ENCODE results near the gene PTH2R. TPM values are rescaled to one million over a fixed set of nuclear protein-coding genes. Genes with fewer than 3 reads are reported as not detected.
"Not testable (repeated sequence)": the region's sequence is repeated elsewhere in the genome, so short reads cannot be mapped to it uniquely, and the experiment has no call there.

The PTH2R gene
- total RNA-seq, 2 donors from 2014 or later = not detected

DNA sequence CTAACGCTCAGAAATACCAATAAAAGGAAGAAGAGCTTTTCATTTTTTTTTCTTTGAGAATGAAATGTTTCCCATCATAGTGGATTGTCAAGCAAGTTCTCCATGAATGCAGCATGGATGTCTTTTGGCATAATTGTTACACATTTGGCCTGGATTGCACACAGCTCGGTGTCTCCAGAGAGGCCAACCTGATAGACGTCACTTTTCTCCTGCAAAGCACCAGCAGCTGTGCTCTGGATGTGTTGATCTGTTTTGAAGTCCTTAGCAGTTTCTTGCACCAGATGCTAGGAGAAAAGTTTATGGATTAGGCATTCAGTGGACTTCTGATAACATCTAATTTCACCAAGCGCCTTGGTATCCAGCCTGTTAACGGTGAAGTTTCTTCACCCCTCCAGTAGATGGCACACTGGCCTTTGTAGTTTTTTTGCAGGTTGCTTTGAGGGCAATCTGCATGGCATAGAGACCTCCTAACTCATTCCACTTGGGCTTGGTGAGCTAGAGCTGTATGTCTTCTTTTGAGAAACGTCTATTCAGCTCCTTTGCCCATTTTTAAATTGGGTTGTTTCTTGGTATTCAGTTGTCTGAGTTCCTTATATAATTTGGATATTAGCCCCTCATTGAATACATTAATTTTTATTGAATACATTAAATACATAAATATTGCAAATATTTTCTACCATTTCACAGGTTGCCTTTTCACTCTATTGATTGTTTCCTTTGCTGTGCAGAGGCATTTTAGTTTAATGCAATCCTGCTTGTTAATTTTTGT is 59.7 kb downstream of the PTH2R start:
- H3K4me1 ChIP-seq = no peaks in the 10 kb centered on the region
- no peaks in the 10 kb centered on the region for H3K9me3 ChIP-seq
- no peak for DNase-seq (ENCODE audit: low spot score)
- H3K27me3 ChIP-seq = no peaks in the 10 kb centered on the region
- no peak overlapping the region for H3K4me3 ChIP-seq
- no peak overlapping the region for H3K27ac ChIP-seq
- TF ChIP-seq, protein P1, sequence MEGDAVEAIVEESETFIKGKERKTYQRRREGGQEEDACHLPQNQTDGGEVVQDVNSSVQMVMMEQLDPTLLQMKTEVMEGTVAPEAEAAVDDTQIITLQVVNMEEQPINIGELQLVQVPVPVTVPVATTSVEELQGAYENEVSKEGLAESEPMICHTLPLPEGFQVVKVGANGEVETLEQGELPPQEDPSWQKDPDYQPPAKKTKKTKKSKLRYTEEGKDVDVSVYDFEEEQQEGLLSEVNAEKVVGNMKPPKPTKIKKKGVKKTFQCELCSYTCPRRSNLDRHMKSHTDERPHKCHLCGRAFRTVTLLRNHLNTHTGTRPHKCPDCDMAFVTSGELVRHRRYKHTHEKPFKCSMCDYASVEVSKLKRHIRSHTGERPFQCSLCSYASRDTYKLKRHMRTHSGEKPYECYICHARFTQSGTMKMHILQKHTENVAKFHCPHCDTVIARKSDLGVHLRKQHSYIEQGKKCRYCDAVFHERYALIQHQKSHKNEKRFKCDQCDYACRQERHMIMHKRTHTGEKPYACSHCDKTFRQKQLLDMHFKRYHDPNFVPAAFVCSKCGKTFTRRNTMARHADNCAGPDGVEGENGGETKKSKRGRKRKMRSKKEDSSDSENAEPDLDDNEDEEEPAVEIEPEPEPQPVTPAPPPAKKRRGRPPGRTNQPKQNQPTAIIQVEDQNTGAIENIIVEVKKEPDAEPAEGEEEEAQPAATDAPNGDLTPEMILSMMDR (IDR thresholded peaks at IDR 0.05) = peak in 1 of 2 donors; percentile 52
- H3K36me3 ChIP-seq = no peaks in the 10 kb centered on the region

- Histone ChIP-seq H3K4me3 (no peak overlapping the region), H3K27me3 (no peaks in the 10 kb centered on the region), H3K36me3 (no peaks in the 10 kb centered on the region), H3K9me3 (no peaks in the 10 kb centered on the region), H3K27ac (no peak overlapping the region), H3K4me1 (no peaks in the 10 kb centered on the region)
- no peak for DNase-seq (ENCODE audit: low spot score)
- TF ChIP-seq, protein P1 (IDR thresholded peaks at IDR 0.05) = no peak
Measured at GRCh38 chr2:208466920-208467298, 60.3 kb downstream of the PTH2R start.

DNA sequence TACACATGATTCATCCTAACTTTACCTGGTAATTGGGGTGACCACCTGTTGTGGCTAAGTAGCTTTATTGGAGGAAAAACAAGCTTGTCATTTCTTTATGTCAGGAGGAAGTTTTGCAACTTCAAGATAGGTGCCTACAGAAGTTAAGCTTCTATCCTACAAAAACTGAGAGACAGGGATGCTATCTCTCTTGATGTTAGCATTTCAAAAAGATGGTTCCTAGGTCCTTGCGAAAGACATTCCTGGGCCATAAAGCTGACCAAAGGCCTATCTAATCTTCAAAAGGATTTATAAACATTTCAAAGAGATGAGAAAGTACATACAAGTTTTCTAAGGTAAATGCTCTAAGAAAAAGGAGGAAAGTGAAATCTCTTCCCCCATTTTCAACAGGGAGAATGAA is 61.0 kb downstream of the PTH2R start:
- H3K27ac ChIP-seq = no peak overlapping the region
- H3K27me3 ChIP-seq = no peaks in the 10 kb centered on the region
- no peak for DNase-seq (ENCODE audit: low spot score)
- no peaks in the 10 kb centered on the region for H3K4me1 ChIP-seq
- TF ChIP-seq, protein P1 (IDR thresholded peaks at IDR 0.05) = no peak
- H3K9me3 ChIP-seq = no peaks in the 10 kb centered on the region
- no peak overlapping the region for H3K4me3 ChIP-seq
- H3K36me3 ChIP-seq = no peaks in the 10 kb centered on the region

DNA sequence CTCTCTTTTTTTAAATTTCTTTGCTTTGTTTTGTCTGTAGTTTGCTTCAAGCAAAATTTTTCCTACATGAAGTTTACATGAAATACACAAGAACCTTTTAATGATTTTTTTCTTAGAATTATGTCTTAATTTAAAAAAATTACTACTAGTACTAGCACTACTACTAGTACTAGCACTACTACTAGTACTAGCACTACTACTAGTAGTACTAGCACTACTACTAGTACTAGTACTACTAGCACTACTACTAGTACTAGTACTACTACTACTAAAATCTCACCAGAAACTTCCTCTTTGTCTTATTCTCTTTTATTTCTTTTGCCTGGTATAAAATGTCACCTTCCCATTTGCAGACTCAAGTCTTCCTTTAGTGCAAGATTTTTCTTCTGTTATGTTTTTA is 71.1 kb downstream of the PTH2R start:
- Histone ChIP-seq H3K9me3 (no peaks in the 10 kb centered on the region), H3K4me1 (no peaks in the 10 kb centered on the region), H3K27me3 (no peaks in the 10 kb centered on the region), H3K4me3 (no peak overlapping the region), H3K36me3 (no peaks in the 10 kb centered on the region), H3K27ac (no peak overlapping the region)
- TF ChIP-seq, protein P1 (IDR thresholded peaks at IDR 0.05) = no peak
- no peak for DNase-seq (ENCODE audit: low spot score)

DNA sequence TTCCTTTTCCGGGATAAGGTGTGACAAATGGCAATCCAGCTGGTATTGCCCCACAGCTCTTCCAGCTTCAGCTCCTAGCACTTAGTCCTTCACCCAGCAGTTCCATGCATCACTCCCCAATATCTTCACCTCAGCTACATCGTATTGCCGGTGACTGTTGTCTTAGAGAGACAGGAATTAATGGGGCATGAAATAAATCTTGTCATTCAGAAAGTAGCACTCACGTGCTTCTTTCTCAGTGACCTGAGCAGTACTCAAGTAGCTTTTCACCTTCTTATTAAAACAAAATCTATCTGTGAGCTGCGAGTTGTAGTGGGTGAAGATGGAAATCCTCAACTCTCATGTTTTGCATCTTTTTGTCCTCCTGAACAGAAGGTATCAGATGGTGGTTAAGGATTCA is 72.8 kb downstream of the PTH2R start:
- Histone ChIP-seq H3K4me1 (no peaks in the 10 kb centered on the region), H3K36me3 (no peaks in the 10 kb centered on the region), H3K27ac (no peak overlapping the region), H3K4me3 (no peak overlapping the region), H3K9me3 (no peaks in the 10 kb centered on the region), H3K27me3 (no peaks in the 10 kb centered on the region)
- TF ChIP-seq, protein P1 (IDR thresholded peaks at IDR 0.05) = no peak
- no peak for DNase-seq (ENCODE audit: low spot score)

DNA sequence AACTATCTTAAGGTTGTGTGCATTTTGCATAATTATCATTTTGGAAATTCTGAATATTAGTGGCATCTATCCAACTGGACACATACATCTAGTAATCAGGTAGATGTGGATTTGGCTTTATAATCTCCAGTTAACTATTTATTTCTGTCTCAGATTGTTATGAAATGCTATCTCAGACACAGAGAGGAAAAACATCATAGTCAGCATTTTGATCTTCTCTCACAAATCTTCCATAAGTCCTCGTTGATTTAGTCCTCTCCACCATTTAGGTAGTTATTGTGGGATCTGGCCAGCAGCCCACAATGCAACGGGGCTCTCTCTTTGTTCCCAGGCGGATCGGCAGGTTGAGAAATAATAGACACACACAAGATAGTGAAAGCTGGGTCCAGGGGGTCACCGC is 75.4 kb downstream of the PTH2R start:
- not testable (repeated sequence) for H3K4me3 ChIP-seq; H3K27me3 ChIP-seq; H3K9me3 ChIP-seq; H3K4me1 ChIP-seq; DNase-seq (ENCODE audit: low spot score); H3K36me3 ChIP-seq; H3K27ac ChIP-seq

DNA sequence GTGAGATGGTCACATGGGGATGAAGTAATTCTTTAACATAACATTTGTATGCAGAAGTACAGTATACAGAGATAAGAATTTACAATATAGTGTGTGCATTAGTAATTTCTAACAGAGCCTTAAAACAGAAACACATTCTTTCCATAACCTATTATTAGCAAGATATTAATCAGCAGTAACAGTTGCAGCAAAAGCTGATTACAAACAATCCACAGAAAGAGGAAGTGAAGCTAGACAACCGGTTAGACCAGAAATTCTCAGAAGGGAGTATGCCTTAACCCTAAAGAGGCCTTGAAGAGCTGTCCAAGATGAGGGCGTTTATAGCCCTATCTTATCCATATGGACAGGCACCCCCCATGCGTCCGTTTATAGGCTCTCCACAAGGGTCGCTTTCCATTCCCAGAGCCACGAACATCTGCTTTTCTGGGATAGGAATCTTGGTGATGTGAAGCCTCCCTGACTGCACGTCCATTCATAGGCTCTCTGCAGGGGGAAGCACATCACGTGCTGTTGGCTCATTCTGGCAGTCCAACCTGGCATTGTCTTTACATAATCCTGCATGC is 75.9 kb downstream of the PTH2R start:
- not testable (repeated sequence) for H3K27me3 ChIP-seq; H3K4me3 ChIP-seq; H3K36me3 ChIP-seq; H3K9me3 ChIP-seq; DNase-seq (ENCODE audit: low spot score); H3K4me1 ChIP-seq; H3K27ac ChIP-seq

All from right atrium auricular region (tissue), 2 donors.